K562 (cell line): ENCODE data around the gene IRF1. TPM values are rescaled to one million over a fixed set of nuclear protein-coding genes. Genes with fewer than 3 reads are reported as not detected.

ENCODE experiments used
- ARNT ChIP-seq, 2 experiments: fragments of 450-650 bp; IDR thresholded peaks; 2 replicates each; pipeline ENCODE4 v1.6.1; 2016; ENCODE audit warnings: mild to moderate bottlenecking in 1 of 2
- BRD9 ChIP-seq: fragments of 450-650 bp; IDR thresholded peaks from 2 replicates; pipeline ENCODE4 v1.6.1; 2018; ENCODE audit warnings: low read depth; ENCODE audit not compliant: partially characterized antibody
- CBFA2T2 ChIP-seq: fragments of 450-650 bp; conservative IDR thresholded peaks from 2 replicates; pipeline ENCODE4 v1.6.1; 2017; ENCODE audit warnings: mild to moderate bottlenecking
- CHAMP1 ChIP-seq: fragments of 450-650 bp; IDR thresholded peaks from 2 replicates; pipeline ENCODE4 v1.6.1; 2016; ENCODE audit warnings: mild to moderate bottlenecking
- DMBX1 ChIP-seq: fragments of 250-450 bp; sonication (Bioruptor Pico); IDR thresholded peaks from 2 replicates; pipeline ENCODE4 v1.8.0; 2022; ENCODE audit warnings: inconsistent platforms, mild to moderate bottlenecking, moderate library complexity, borderline replicate concordance
- FIP1L1 ChIP-seq: fragments of 200-400 bp; formaldehyde crosslinking; IDR thresholded peaks from 2 replicates; pipeline ENCODE4 v1.6.1; 2018; ENCODE audit warnings: mild to moderate bottlenecking, low read depth, low read length; ENCODE audit not compliant: poor library complexity, severe bottlenecking
- FOXK1 ChIP-seq: sonication (generic); formaldehyde crosslinking; IDR thresholded peaks from 2 replicates; pipeline ENCODE4 v1.8.0; 2022; ENCODE audit warnings: missing genetic modification reagents, mild to moderate bottlenecking, borderline replicate concordance
- ILK ChIP-seq: fragments of 450-650 bp; IDR thresholded peaks from 2 replicates; pipeline ENCODE4 v1.6.1; 2016; ENCODE audit warnings: missing genetic modification characterization, low read depth, mild to moderate bottlenecking, missing compliant biosample characterization, moderate library complexity, borderline replicate concordance
- JUN ChIP-seq, 2 experiments: sonication (generic) in 1 of 2; formaldehyde crosslinking in 1 of 2; IDR thresholded peaks; 2 replicates each; pipeline versions ENCODE4 v1.6.1 to v1.8.0; 2012 to 2022; ENCODE audit warnings: borderline replicate concordance in 2 of 2, mild to moderate bottlenecking in 2 of 2, improper control_type of control experiment in 1 of 2, low read depth in 1 of 2, low read length in 1 of 2, missing genetic modification reagents in 1 of 2
- KLF13 ChIP-seq: fragments of 450-650 bp; IDR thresholded peaks from 2 replicates; pipeline ENCODE4 v1.6.1; 2016; ENCODE audit warnings: missing genetic modification characterization, low read depth, mild to moderate bottlenecking, missing compliant biosample characterization, moderate library complexity, borderline replicate concordance
- MECOM ChIP-seq: fragments of 250-450 bp; sonication (Bioruptor Pico); IDR thresholded peaks from 2 replicates; pipeline ENCODE4 v1.8.0; 2022; ENCODE audit warnings: inconsistent platforms
- POLR2H ChIP-seq: IDR thresholded peaks from 2 replicates; pipeline ENCODE4 v1.6.1; 2016; ENCODE audit warnings: missing genetic modification characterization, low read depth, mild to moderate bottlenecking, control low read depth, missing compliant biosample characterization, moderate library complexity
- TARDBP ChIP-seq: fragments of 450-650 bp; IDR thresholded peaks from 2 replicates; pipeline ENCODE4 v1.6.1; 2016
- ZFPM2 ChIP-seq: fragments of 250-450 bp; sonication (Bioruptor Pico); IDR thresholded peaks from 2 replicates; pipeline ENCODE4 v1.5.1; 2022; ENCODE audit warnings: mild to moderate bottlenecking
- ZNF24 ChIP-seq: fragments of 450-650 bp; IDR thresholded peaks from 2 replicates; pipeline ENCODE4 v1.6.1; 2016
- ZNF282 ChIP-seq: sonication (generic); formaldehyde crosslinking; IDR thresholded peaks from 2 replicates; pipeline ENCODE4 v1.8.1; 2023; ENCODE audit warnings: missing genetic modification reagents
- ZNF589 ChIP-seq: fragments of 200-800 bp; sonication (Bioruptor generic); IDR thresholded peaks from 2 replicates; pipeline ENCODE4 v1.6.1; 2016; ENCODE audit warnings: low read depth, missing genetic modification characterization, missing compliant biosample characterization
- ZNF764 ChIP-seq: fragments of 250-450 bp; sonication (Bioruptor Pico); IDR thresholded peaks from 2 replicates; pipeline ENCODE4 v1.4.0; 2020; ENCODE audit warnings: low read depth, mild to moderate bottlenecking, moderate library complexity
- polyA plus RNA-seq, 8 experiments: library from polyadenylated mRNA; depleted of rRNA in 4 of 8; stranded (reverse) in 5 of 8; unstranded in 3 of 8; fragments of >200 nt; fragmentation: Nextera tagmentation in 2 of 8; fragmentation: Illumina TruSeq in 1 of 8; extraction: Ambion mirVana in 2 of 8; extraction: Trizol in 1 of 8; gene quantifications; 2 replicates each; pipeline versions ENCODE4 v1.2.1 to v1.2.3, GENCODE V29; 2011 to 2014; ENCODE audit warnings: inconsistent platforms in 1 of 8, missing spikeins in 1 of 8
- total RNA-seq, 7 experiments: library from RNA; depleted of rRNA in 6 of 7; stranded (reverse); fragments of >200 nt in 6 of 7; fragmentation: Illumina TruSeq in 2 of 7; extraction: Trizol in 2 of 7; gene quantifications; 2 replicates each; pipeline versions ENCODE4 v1.2.1 to v1.2.3, GENCODE V29; 2011 to 2021; ENCODE audit warnings: low replicate concordance in 1 of 7
- TF ChIP-seq, protein P1 (sequence below): fragments of 450-650 bp; IDR thresholded peaks from 2 replicates; pipeline ENCODE4 v1.7.1; 2018; ENCODE audit warnings: mild to moderate bottlenecking, low read depth; ENCODE audit not compliant: partially characterized antibody
- TF ChIP-seq, protein P2 (sequence below): fragments of 250-450 bp; sonication (Bioruptor Pico); IDR thresholded peaks from 2 replicates; pipeline ENCODE4 v1.5.0; 2021; ENCODE audit warnings: mild to moderate bottlenecking, borderline replicate concordance

IRF1 gene
- total and polyA plus RNA-seq, 9 of the 15 experiments (the other 6 are each of a cell fraction or from before 2014, with no cell fraction given): 1.1 to 12.3 (median 5.9) TPM

DNA sequence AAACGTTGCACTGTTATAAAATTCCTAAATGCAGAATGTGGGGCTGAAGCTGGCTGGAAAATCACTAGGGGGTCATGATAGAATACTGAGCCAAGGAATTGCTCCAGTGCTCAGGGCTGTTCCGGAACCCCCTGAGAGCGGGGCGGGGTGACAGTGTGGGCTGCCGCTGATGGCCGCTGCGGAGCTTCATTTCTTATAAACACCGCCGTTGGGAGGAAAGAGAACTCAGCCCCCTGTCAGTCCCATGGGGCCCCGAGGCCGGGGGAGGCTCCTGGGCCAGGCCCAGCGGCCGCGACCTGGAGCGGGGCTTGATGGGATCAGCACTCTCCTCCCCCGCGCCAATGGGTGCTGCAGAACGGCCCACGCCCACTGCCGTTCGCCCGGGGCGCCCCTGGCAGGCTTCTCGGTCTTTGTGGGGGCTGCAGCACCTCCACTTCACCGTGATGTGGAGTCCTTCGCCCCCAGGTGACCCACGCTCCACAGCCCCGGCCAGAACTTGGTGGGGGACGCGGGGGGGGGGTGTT is 5.2 kb upstream of the IRF1 start (continued):
- no peak for TF ChIP-seq ZNF764 (CRISPR knock-in tag)
- no peak for TF ChIP-seq ZFPM2
- TF ChIP-seq ILK (tag): no peak
- TF ChIP-seq, protein P1, sequence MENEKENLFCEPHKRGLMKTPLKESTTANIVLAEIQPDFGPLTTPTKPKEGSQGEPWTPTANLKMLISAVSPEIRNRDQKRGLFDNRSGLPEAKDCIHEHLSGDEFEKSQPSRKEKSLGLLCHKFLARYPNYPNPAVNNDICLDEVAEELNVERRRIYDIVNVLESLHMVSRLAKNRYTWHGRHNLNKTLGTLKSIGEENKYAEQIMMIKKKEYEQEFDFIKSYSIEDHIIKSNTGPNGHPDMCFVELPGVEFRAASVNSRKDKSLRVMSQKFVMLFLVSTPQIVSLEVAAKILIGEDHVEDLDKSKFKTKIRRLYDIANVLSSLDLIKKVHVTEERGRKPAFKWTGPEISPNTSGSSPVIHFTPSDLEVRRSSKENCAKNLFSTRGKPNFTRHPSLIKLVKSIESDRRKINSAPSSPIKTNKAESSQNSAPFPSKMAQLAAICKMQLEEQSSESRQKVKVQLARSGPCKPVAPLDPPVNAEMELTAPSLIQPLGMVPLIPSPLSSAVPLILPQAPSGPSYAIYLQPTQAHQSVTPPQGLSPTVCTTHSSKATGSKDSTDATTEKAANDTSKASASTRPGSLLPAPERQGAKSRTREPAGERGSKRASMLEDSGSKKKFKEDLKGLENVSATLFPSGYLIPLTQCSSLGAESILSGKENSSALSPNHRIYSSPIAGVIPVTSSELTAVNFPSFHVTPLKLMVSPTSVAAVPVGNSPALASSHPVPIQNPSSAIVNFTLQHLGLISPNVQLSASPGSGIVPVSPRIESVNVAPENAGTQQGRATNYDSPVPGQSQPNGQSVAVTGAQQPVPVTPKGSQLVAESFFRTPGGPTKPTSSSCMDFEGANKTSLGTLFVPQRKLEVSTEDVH: peak; percentile 12
- TF ChIP-seq ZNF282: no peak
- TF ChIP-seq FOXK1 (CRISPR knock-in tag): no peak
- TF ChIP-seq POLR2H: peak; percentile 69
- TF ChIP-seq JUN (IDR thresholded peaks at IDR 0.05; ENCODE audit: borderline replicate concordance, low read depth, low read length): 0 out of 2 replicates have a peak, but pooled peaks have one; percentile 21
- no peak for TF ChIP-seq JUN (CRISPR knock-in tag; IDR thresholded peaks at IDR 0.05; ENCODE audit: borderline replicate concordance)
- TF ChIP-seq ARNT (IDR thresholded peaks at IDR 0.05): no peak
- no peak for TF ChIP-seq MECOM (CRISPR knock-in tag)
- TF ChIP-seq ZNF24: peak; percentile 61; the same call in 1 of the 2 replicates
- peak; percentile 68 for TF ChIP-seq BRD9
- TF ChIP-seq KLF13: peak; percentile 65; the same call in 1 of the 2 replicates
- no peak for TF ChIP-seq CHAMP1
- TF ChIP-seq TARDBP: 0 out of 2 replicates have a peak, but pooled peaks have one; percentile 34
- TF ChIP-seq, protein P2, sequence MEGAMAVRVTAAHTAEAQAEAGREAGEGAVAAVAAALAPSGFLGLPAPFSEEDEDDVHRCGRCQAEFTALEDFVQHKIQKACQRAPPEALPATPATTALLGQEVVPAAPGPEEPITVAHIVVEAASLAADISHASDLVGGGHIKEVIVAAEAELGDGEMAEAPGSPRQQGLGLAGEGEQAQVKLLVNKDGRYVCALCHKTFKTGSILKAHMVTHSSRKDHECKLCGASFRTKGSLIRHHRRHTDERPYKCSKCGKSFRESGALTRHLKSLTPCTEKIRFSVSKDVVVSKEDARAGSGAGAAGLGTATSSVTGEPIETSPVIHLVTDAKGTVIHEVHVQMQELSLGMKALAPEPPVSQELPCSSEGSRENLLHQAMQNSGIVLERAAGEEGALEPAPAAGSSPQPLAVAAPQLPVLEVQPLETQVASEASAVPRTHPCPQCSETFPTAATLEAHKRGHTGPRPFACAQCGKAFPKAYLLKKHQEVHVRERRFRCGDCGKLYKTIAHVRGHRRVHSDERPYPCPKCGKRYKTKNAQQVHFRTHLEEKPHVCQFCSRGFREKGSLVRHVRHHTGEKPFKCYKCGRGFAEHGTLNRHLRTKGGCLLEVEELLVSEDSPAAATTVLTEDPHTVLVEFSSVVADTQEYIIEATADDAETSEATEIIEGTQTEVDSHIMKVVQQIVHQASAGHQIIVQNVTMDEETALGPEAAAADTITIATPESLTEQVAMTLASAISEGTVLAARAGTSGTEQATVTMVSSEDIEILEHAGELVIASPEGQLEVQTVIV: no peak
- TF ChIP-seq ZNF589 (CRISPR knock-in tag): peak; percentile 63
- no peak for TF ChIP-seq CBFA2T2
- TF ChIP-seq FIP1L1: peak; percentile 22
- TF ChIP-seq DMBX1 (CRISPR knock-in tag): peak; percentile 23; the same call in 1 of the 2 replicates
